ENCODE results near the gene DPM2. TPM values are rescaled to one million over a fixed set of nuclear protein-coding genes. Genes with fewer than 3 reads are reported as not detected.

The DPM2 gene
- total RNA-seq, 4 donors from 2014 or later, result 6.6 to 13.3 (median 8.5) TPM

DNA sequence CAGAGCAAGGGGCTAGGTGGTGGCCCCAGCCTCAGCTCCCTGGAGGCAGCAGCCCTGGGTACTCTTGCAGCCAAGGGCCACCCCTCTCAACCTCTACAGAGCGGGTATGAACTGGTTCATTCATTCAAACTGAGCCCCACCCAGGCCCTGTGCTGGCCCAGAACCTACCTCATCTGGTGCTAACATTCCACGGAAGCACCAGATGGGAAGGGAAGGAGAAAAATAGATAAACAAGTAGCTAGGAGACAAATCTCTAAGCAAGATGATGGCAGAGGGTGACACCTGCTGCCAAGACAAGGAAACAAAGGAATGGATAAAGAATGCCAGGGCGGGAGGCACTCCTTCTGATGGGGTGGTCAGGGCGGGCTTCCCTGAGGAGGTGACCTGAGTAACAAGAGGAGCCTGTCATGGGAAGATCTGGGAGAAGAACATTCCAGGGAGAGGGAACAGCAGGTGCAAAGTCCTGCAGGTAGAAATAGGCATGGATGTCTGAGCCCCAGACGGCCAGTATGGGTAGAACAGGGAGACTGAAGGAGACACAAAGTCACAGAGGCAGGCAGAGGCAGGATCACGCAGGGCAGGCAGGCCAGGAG lies 26.9 kb downstream of the DPM2 start:
- H3K4me3 ChIP-seq, result no peak overlapping the region
- intact Hi-C loops (cut with DNase I), result no loop called here
- H3K27me3 ChIP-seq, result no peaks in the 10 kb centered on the region
- TF ChIP-seq POLR2AphosphoS5 (IDR thresholded peaks at IDR 0.05) (no peak), EP300 (IDR thresholded peaks at IDR 0.05) (no peak), POLR2A (IDR thresholded peaks at IDR 0.05; ENCODE audit: low read depth) (no peak)
- TF ChIP-seq, protein P1, sequence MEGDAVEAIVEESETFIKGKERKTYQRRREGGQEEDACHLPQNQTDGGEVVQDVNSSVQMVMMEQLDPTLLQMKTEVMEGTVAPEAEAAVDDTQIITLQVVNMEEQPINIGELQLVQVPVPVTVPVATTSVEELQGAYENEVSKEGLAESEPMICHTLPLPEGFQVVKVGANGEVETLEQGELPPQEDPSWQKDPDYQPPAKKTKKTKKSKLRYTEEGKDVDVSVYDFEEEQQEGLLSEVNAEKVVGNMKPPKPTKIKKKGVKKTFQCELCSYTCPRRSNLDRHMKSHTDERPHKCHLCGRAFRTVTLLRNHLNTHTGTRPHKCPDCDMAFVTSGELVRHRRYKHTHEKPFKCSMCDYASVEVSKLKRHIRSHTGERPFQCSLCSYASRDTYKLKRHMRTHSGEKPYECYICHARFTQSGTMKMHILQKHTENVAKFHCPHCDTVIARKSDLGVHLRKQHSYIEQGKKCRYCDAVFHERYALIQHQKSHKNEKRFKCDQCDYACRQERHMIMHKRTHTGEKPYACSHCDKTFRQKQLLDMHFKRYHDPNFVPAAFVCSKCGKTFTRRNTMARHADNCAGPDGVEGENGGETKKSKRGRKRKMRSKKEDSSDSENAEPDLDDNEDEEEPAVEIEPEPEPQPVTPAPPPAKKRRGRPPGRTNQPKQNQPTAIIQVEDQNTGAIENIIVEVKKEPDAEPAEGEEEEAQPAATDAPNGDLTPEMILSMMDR (IDR thresholded peaks at IDR 0.05), result no peak
- 76% methylated on average over 6 of the region's 6 CpGs for WGBS
- peaks cover 17 to 36% (median 35%) of the 10 kb centered on the region in 4 donors for H3K4me1 ChIP-seq
- H3K27ac ChIP-seq (replicated peaks in 1 of 4), result no peak overlapping the region
- peaks cover 8 to 69% (median 62%) of the 10 kb centered on the region in 4 donors for H3K36me3 ChIP-seq
- no peaks in the 10 kb centered on the region for H3K9me3 ChIP-seq
- no peak for DNase-seq (ENCODE audit: extremely low spot score)

DNA sequence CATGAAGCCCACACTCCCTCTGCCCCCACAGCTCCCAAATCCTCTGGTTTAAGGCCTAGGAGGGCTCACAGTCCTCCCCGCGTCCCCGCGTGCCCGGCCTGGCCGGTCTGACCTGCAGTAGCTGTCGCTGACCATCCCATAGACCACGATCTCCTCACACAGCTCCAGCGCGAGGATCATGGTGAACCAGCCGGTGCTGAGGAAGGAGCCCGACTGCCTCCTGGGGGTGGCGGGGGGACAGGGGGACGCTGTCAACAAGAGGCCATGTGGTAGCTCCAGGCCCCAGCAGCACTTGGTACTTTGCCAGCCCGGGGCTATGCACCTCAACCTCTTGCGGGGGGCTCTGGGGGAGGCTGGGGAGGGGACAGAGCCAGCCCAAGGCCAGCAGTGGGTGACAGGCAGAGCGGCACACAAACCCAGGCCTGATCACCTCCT lies 27.8 kb downstream of the DPM2 start:
- Histone ChIP-seq H3K36me3 (peaks cover 8 to 69% (median 61%) of the 10 kb centered on the region in 4 donors), H3K9me3 (no peaks in the 10 kb centered on the region), H3K4me3 (no peak overlapping the region), H3K27me3 (no peaks in the 10 kb centered on the region), H3K27ac (replicated peaks in 1 of 4) (no peak overlapping the region), H3K4me1 (peaks cover 18 to 36% (median 32%) of the 10 kb centered on the region in 4 donors)
- 100% methylated on average over 1 of the region's 17 CpGs for WGBS
- TF ChIP-seq, protein P1 (IDR thresholded peaks at IDR 0.05), result no peak
- TF ChIP-seq EP300 (IDR thresholded peaks at IDR 0.05) (no peak), POLR2A (IDR thresholded peaks at IDR 0.05; ENCODE audit: low read depth) (no peak), POLR2AphosphoS5 (IDR thresholded peaks at IDR 0.05) (no peak)
- intact Hi-C loops (cut with DNase I), result no loop called here
- DNase-seq (ENCODE audit: extremely low spot score), result no peak

DNA sequence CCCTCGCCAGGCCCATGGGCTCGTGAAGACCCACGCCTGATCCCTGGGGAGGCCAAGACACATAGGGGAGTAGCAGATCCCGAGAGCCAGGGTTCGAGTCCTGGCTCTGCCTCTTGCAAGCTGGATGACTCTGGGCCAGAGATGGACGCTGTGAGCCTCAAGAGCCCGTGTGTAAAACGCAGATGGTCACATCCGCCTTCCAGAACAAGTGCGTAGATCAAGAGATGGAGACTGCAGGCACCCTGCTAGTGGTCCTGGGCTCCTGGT lies 29.1 kb downstream of the DPM2 start:
- DNase-seq (ENCODE audit: extremely low spot score), result no peak
- Histone ChIP-seq H3K4me3 (no peak overlapping the region), H3K9me3 (no peaks in the 10 kb centered on the region), H3K27ac (replicated peaks in 1 of 4) (no peak overlapping the region), H3K27me3 (no peaks in the 10 kb centered on the region), H3K36me3 (peaks cover 8 to 59% (median 54%) of the 10 kb centered on the region in 4 donors), H3K4me1 (peaks cover 30 to 45% (median 41%) of the 10 kb centered on the region in 4 donors)
- TF ChIP-seq, protein P1 (IDR thresholded peaks at IDR 0.05), result no peak
- TF ChIP-seq POLR2A (IDR thresholded peaks at IDR 0.05; ENCODE audit: low read depth), result no peak
- TF ChIP-seq EP300 (IDR thresholded peaks at IDR 0.05), result no peak
- TF ChIP-seq POLR2AphosphoS5 (IDR thresholded peaks at IDR 0.05), result no peak
- WGBS, result 90% methylated on average over 10 of the region's 10 CpGs
- intact Hi-C loops (cut with DNase I), result no loop called here

DNA sequence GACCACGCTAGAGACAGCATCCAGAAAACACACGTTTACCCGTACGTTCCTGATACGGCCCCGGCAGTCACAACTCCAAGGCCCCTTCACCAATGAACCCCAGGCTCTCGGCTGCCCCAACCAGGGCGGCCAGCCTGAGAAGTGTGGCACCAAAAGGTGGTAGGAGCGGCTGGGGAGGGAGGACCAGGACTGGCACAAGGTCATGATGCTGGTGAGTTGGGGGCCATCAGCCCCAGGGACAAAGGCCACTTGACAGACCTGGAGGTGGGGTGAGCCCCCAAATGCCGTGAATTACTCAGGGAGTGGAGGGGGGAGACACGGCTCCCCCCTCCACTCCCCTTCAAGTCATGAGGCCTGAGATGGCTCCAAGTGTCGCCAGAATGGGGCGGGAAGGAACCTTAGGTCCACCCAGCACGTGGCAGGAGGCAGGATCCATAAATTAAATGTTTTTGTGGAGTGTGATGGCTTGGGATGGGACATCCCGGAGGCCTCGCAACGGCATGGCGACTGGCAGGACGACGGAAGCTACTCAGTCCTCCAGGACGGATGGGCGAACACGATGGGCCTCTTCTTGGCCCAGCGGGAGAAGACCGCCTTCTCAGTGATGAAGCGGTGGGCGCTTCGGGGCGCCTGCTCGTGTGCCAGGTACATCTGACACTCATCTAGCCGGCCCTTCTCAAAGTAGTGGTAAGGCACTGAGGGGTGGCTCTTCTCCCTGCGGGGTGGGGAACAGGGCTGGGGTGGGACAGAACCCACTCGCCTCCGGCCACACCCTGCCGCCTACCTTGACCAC lies 29.6 kb downstream of the DPM2 start:
- Histone ChIP-seq H3K27ac (replicated peaks in 1 of 4) (no peak overlapping the region), H3K36me3 (peaks cover 8 to 54% (median 50%) of the 10 kb centered on the region in 4 donors)
- intact Hi-C loops (cut with DNase I), result no loop called here

More for the DNA sequence above, 29.6 kb downstream of the DPM2 start:
- WGBS, result 92% methylated on average over 31 of the region's 35 CpGs
- no peak for DNase-seq (ENCODE audit: extremely low spot score)
- Histone ChIP-seq H3K4me3 (no peak overlapping the region), H3K9me3 (no peaks in the 10 kb centered on the region), H3K4me1 (peaks cover 33 to 51% (median 46%) of the 10 kb centered on the region in 4 donors), H3K27me3 (no peaks in the 10 kb centered on the region)
- TF ChIP-seq, protein P1 (IDR thresholded peaks at IDR 0.05), result no peak
- TF ChIP-seq EP300 (IDR thresholded peaks at IDR 0.05), result no peak
- no peak for TF ChIP-seq POLR2AphosphoS5 (IDR thresholded peaks at IDR 0.05)
- no peak for TF ChIP-seq POLR2A (IDR thresholded peaks at IDR 0.05; ENCODE audit: low read depth)
